SH-SY5Y (cell line): Measurements from ENCODE around the gene RABGAP1L.

ENCODE experiments used
- GATA2 ChIP-seq: IDR thresholded peaks from 2 replicates; pipeline ENCODE4 v1.6.1; 2011; ENCODE audit warnings: mild to moderate bottlenecking, low read depth, low read length
- GATA3 ChIP-seq: IDR thresholded peaks from 2 replicates; pipeline ENCODE4 v1.6.1; 2011; ENCODE audit warnings: low read depth, mild to moderate bottlenecking, low read length, moderate library complexity

DNA sequence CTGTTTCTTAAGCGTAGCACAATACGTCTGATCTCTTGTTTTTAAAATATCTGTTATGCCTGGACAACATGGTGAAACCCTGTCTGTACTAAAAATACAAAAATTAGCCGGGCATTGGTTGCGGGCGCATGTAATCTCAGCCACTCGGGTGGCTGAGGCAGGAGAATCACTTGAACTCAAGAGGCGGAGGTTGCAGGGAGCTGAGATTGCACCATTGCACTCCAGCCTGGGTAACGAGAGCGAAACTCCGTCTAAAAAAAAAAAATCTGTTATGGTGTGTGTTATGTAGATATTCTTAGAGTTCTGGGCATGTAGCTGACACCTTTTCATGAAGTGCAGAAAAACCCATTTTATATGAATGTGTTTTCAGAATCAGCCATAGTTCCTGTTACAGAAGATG lies 38.2 kb downstream of the RABGAP1L start:
- TF ChIP-seq GATA3 (no peak), GATA2 (no peak)
